Esophagus squamous epithelium (tissue), 5 donors: ENCODE results near the gene RPS24. TPM values are rescaled to one million over a fixed set of nuclear protein-coding genes. Genes with fewer than 3 reads are reported as not detected.

Experiments
- DNase-seq: peaks from one replicate; lab custom pipeline; 2025; lab: John Stamatoyannopoulos, UW
- H3K27ac ChIP-seq, 4 donors: fragments of 200-600 bp; sonication (generic); one replicate each; pipeline ENCODE4 v1.5.1; 2016 to 2019; ENCODE audit warnings: mild to moderate bottlenecking in 1 of 4
- H3K27me3 ChIP-seq, 4 donors: fragments of 200-600 bp; sonication (generic); 1 replicate in 3 of 4; 2 replicates in 1 of 4; pipeline versions ENCODE4 v1.5.1 to v1.6.0; 2017 to 2021; ENCODE audit warnings: antibody characterized with exemption in 1 of 4
- H3K36me3 ChIP-seq, 3 donors: fragments of 200-600 bp; sonication (generic); one replicate each; pipeline ENCODE4 v1.5.1; 2016 to 2019
- H3K4me1 ChIP-seq, 3 donors: fragments of 200-600 bp; sonication (generic); one replicate each; pipeline ENCODE4 v1.5.1; 2017 to 2019
- H3K4me3 ChIP-seq, 4 donors: fragments of 200-600 bp; sonication (generic); 1 replicate in 3 of 4; 2 replicates in 1 of 4; pipeline ENCODE4 v1.5.1; 2016 to 2019; ENCODE audit warnings: mild to moderate bottlenecking in 2 of 4, moderate library complexity in 1 of 4
- H3K9me3 ChIP-seq, 3 donors: fragments of 200-600 bp; sonication (generic); one replicate each; pipeline ENCODE4 v1.5.1; 2016 to 2019
- CTCF ChIP-seq, 6 experiments: fragments of 450-650 bp in 4 of 6; fragments of 200-600 bp in 2 of 6; sonication (generic) in 2 of 6; IDR thresholded peaks; one replicate each; pipeline ENCODE4 v1.5.1; 2016 to 2019; ENCODE audit warnings: antibody characterized with exemption in 6 of 6, mild to moderate bottlenecking in 4 of 6, moderate library complexity in 4 of 6
- POLR2A ChIP-seq, 4 donors: fragments of 450-650 bp; IDR thresholded peaks; one replicate each; pipeline ENCODE4 v1.6.1; 2017; ENCODE audit warnings: antibody characterized with exemption in 4 of 4, mild to moderate bottlenecking in 4 of 4, moderate library complexity in 3 of 4
- WGBS, 2 donors: methylation state at CpG; one replicate each; pipeline ENCODE4 v1.1.5; 2018; 5-methylcytosine and 5-hydroxymethylcytosine counted together
- intact Hi-C: fragments of 100-400 bp; cut with DNase I; formaldehyde crosslinking; loops from one replicate; pipeline ENCODE4 v1.15.0; 2022
- total RNA-seq, 4 donors: library from RNA; depleted of rRNA; stranded (reverse); fragments of >200 nt; gene quantifications; one replicate each; pipeline ENCODE4 v1.1.0, GENCODE V29; 2016
- donor health status: DM: yes; HTN: yes; CAD: no.

The RPS24 gene
- total RNA-seq, 4 donors from 2014 or later, result 1,266 to 3,992 (median 2,440) TPM

GRCh38 chr10:78042752-78043104 is 9.1 kb downstream of the RPS24 start:
- Histone ChIP-seq H3K27me3 (no peaks in the 10 kb centered on the region), H3K9me3 (no peaks in the 10 kb centered on the region), H3K4me1 (peaks cover 3 to 67% (median 8%) of the 10 kb centered on the region in 3 donors), H3K4me3 (no peak overlapping the region), H3K27ac (no peak overlapping the region), H3K36me3 (peaks cover 8 to 56% (median 32%) of the 10 kb centered on the region in 3 donors)
- TF ChIP-seq POLR2A (IDR thresholded peaks at IDR 0.05) (no peak), CTCF (IDR thresholded peaks at IDR 0.05) (no peak)
- no peak for DNase-seq
- intact Hi-C loops, result no loop called here
- 91 to 92% methylated on average over 6 of the region's 6 CpGs for WGBS, 2 donors

- intact Hi-C loops, result no loop called here
- no peak for DNase-seq
- Histone ChIP-seq H3K27me3 (no peaks in the 10 kb centered on the region), H3K9me3 (no peaks in the 10 kb centered on the region), H3K27ac (peak overlapping the region in 2 of 4 donors; percentile 23 to 38), H3K4me1 (peaks cover 3 to 55% (median 8%) of the 10 kb centered on the region in 3 donors), H3K4me3 (no peak overlapping the region), H3K36me3 (peaks cover 8 to 43% (median 23%) of the 10 kb centered on the region in 3 donors)
- no peak for TF ChIP-seq POLR2A (IDR thresholded peaks at IDR 0.05)
- TF ChIP-seq CTCF (IDR thresholded peaks at IDR 0.05), result no peak
These were observed 10.5 kb downstream of the RPS24 start for GRCh38 chr10:78044179-78044578.

- peaks cover 3 to 50% (median 8%) of the 10 kb centered on the region in 3 donors for H3K4me1 ChIP-seq
- H3K36me3 ChIP-seq, result peaks cover 8 to 43% (median 18%) of the 10 kb centered on the region in 3 donors
- no peaks in the 10 kb centered on the region for H3K27me3 ChIP-seq
- intact Hi-C loops, result loop anchor here (5.0 kb wide), 1 partner anchor 1148 kb away; no protein-coding TSS in a partner anchor
- no peaks in the 10 kb centered on the region for H3K9me3 ChIP-seq
- DNase-seq, result no peak
- TF ChIP-seq POLR2A (IDR thresholded peaks at IDR 0.05), result no peak
- no peak for TF ChIP-seq CTCF (IDR thresholded peaks at IDR 0.05)
- H3K4me3 ChIP-seq, result no peak overlapping the region
- H3K27ac ChIP-seq, result peak overlapping the region in 2 of 4 donors; percentile 23 to 38
- WGBS, 2 donors, result 43 to 50% methylated on average over 9 to 10 of the region's 10 CpGs
These were observed 11.0 kb downstream of the RPS24 start for GRCh38 chr10:78044699-78045098.

DNA sequence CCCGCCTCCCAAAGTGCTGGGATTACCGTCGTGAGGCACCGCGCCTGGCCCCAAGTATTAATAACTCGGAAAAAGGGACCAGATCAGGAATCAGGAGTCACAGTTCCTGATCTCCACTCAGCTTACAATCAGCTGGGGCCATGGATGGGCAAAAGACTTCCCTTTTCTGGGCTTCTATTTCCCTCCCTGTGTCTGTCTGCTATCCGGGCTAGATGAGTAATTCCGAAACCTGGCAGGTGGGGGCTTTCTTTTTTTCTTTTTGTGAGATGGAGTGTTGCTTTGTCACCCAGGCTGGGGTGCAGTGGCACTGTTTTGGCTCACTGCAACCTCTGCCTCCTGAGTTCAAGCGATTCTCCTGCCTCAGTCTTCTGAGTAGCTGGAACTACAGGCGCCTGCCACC is 11.6 kb downstream of the RPS24 start:
- Histone ChIP-seq H3K4me1 (peaks cover 3 to 46% (median 8%) of the 10 kb centered on the region in 3 donors), H3K36me3 (peaks cover 8 to 40% (median 13%) of the 10 kb centered on the region in 3 donors), H3K27ac (peak overlapping the region in 3 of 4 donors; percentile 18 to 38 (median 23)), H3K9me3 (no peaks in the 10 kb centered on the region), H3K27me3 (no peaks in the 10 kb centered on the region), H3K4me3 (no peak overlapping the region)
- TF ChIP-seq CTCF (IDR thresholded peaks at IDR 0.05) (no peak), POLR2A (IDR thresholded peaks at IDR 0.05) (no peak)
- intact Hi-C loops, result loop anchor here (5.0 kb wide), 1 partner anchor 1147 kb away; no protein-coding TSS in a partner anchor
- DNase-seq, result no peak
- WGBS, 2 donors, result 43 to 56% methylated on average over 6 to 10 of the region's 10 CpGs

GRCh38 chr10:78045856-78046255 is 12.2 kb downstream of the RPS24 start:
- DNase-seq, result no peak
- no peak for TF ChIP-seq CTCF (IDR thresholded peaks at IDR 0.05)
- TF ChIP-seq POLR2A (IDR thresholded peaks at IDR 0.05), result no peak
- no peaks in the 10 kb centered on the region for H3K9me3 ChIP-seq
- H3K4me3 ChIP-seq, result no peak overlapping the region
- peaks cover 3 to 46% (median 8%) of the 10 kb centered on the region in 3 donors for H3K4me1 ChIP-seq
- peaks cover 6 to 34% (median 8%) of the 10 kb centered on the region in 3 donors for H3K36me3 ChIP-seq
- intact Hi-C loops, result loop anchor here (5.0 kb wide), 1 partner anchor 1146 kb away; no protein-coding TSS in a partner anchor
- WGBS, 2 donors, result 65 to 71% methylated on average over 5 to 6 of the region's 8 CpGs
- no peaks in the 10 kb centered on the region for H3K27me3 ChIP-seq
- peak overlapping the region in 1 of 4 donors; percentile 38 for H3K27ac ChIP-seq
